ENCODE results near the gene SLC24A4. TPM values are rescaled to one million over a fixed set of nuclear protein-coding genes. Genes with fewer than 3 reads are reported as not detected.

SLC24A4 gene
- total RNA-seq, 1 experiment from 2014 or later, result not detected

DNA sequence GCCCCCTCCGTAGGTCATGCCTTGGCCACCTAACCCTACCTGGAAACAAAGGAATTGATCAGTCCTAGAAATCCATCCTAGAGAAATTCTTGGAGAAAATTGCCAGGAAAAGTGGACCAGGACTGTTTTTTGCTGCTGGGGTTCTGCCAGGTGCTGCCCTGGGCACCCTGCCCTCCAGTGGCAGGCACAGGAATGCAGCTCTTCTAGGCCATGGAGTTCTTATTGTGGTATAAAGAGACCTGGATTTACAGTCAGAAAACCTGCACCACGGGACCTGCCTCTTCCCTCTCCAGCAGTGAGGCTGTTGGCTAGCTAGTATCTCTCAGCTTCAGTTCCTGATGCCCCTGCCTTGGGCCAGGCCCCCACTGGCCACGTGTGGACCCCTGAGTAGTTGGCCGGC is 59.7 kb downstream of the SLC24A4 start:
- H3K79me2 ChIP-seq (ENCODE audit: insufficient read depth, low read length), result no peaks in the 10 kb centered on the region
- H4K20me1 ChIP-seq (ENCODE audit: insufficient read depth), result no peaks in the 10 kb centered on the region
- intact Hi-C loops (cut with micrococcal nuclease), result no loop called here
- no peaks in the 10 kb centered on the region for H3K36me3 ChIP-seq (ENCODE audit: control insufficient read depth in 1 of 2, insufficient read depth in 2 of 2, low read length in 2 of 2)
- no peaks in the 10 kb centered on the region for H3K4me1 ChIP-seq (ENCODE audit: control insufficient read depth in 1 of 2, insufficient read depth in 2 of 2, low read length in 2 of 2)
- H3K4me3 ChIP-seq (replicated peaks in 1 of 2; ENCODE audit: low read depth in 1 of 2, low read length in 2 of 2), result no peak overlapping the region
- ATAC-seq (peak; percentile 87), DNase-seq (ENCODE audit: low read depth, low spot score) (no peak)
- no TSS peak for BruUV-seq (replicated peaks)
- no peak overlapping the region for H3K9ac ChIP-seq (ENCODE audit: low read length)
- ChIA-PET RAD21 (ENCODE audit: low non-redundant PET in 1 of 2, low total read pairs in 2 of 2, uncharacterized antibody in 2 of 2, unreplicated experiment in 2 of 2) (no interaction called here), CTCF (interaction anchor here (0.7 to 1.6 kb wide), 4 partner anchors 12 to 247 kb away, joined by 3 to 4 read pairs (median 3); no protein-coding TSS in a partner anchor), POLR2A (no interaction called here)
- no peaks in the 10 kb centered on the region for H3K9me3 ChIP-seq (ENCODE audit: control insufficient read depth in 1 of 2, insufficient read depth in 1 of 2, low read depth in 1 of 2, low read length in 2 of 2)
- H2AFZ ChIP-seq (ENCODE audit: low read depth, low read length, poor library complexity, severe bottlenecking), result no peak overlapping the region
- peak; percentile 48 for TF ChIP-seq RAD21 (IDR thresholded peaks at IDR 0.05; ENCODE audit: low read depth)
- TF ChIP-seq, protein P1, sequence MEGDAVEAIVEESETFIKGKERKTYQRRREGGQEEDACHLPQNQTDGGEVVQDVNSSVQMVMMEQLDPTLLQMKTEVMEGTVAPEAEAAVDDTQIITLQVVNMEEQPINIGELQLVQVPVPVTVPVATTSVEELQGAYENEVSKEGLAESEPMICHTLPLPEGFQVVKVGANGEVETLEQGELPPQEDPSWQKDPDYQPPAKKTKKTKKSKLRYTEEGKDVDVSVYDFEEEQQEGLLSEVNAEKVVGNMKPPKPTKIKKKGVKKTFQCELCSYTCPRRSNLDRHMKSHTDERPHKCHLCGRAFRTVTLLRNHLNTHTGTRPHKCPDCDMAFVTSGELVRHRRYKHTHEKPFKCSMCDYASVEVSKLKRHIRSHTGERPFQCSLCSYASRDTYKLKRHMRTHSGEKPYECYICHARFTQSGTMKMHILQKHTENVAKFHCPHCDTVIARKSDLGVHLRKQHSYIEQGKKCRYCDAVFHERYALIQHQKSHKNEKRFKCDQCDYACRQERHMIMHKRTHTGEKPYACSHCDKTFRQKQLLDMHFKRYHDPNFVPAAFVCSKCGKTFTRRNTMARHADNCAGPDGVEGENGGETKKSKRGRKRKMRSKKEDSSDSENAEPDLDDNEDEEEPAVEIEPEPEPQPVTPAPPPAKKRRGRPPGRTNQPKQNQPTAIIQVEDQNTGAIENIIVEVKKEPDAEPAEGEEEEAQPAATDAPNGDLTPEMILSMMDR (IDR thresholded peaks at IDR 0.05 in 2 of 3, conservative IDR thresholded peaks at IDR 0.05 in 1 of 3; ENCODE audit: borderline replicate concordance in 1 of 3, insufficient read depth in 1 of 3, low read depth in 2 of 3, low read length in 2 of 3), result peak; percentile 46 to 74 (median 65); a peak in 5 of 6 replicates
- no peak for TF ChIP-seq CBX3 (IDR thresholded peaks at IDR 0.05; ENCODE audit: low read depth)
- no peaks in the 10 kb centered on the region; the same call in 1 of the 2 replicates for H3K27me3 ChIP-seq (ENCODE audit: insufficient read depth, low read length)
- no peak overlapping the region for H3K4me2 ChIP-seq (ENCODE audit: low read length)
- no peaks in the 10 kb centered on the region for H3K9me2 ChIP-seq (ENCODE audit: insufficient read depth)
- H3K27ac ChIP-seq (ENCODE audit: low read depth, low read length), result no peak overlapping the region

DNA sequence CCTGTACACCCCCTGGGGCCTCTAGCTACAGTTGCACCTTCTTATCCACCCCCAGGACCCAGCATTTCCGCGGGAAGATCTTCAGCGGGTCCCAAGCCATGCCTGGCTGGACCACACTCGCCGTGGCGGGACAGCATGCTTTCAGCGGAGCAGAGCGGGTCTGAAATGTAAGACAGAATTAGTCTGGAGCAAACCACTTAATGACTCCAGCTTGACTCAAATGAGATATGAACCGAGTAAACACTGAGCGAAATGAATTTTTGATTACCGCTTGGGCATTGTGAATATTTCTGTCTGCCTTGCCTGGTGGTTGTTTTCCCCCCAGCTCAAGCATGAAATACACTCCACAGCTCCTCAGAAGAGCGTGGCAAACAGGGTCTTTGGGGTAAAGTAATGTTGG is 60.8 kb downstream of the SLC24A4 start:
- DNase-seq (ENCODE audit: low read depth, low spot score) (no peak), ATAC-seq (no peak)
- Histone ChIP-seq H3K79me2 (ENCODE audit: insufficient read depth, low read length) (no peaks in the 10 kb centered on the region), H3K27me3 (ENCODE audit: insufficient read depth, low read length) (no peaks in the 10 kb centered on the region; the same call in 1 of the 2 replicates), H3K4me3 (replicated peaks in 1 of 2; ENCODE audit: low read depth in 1 of 2, low read length in 2 of 2) (no peak overlapping the region), H3K27ac (ENCODE audit: low read depth, low read length) (no peak overlapping the region), H3K4me1 (ENCODE audit: control insufficient read depth in 1 of 2, insufficient read depth in 2 of 2, low read length in 2 of 2) (no peaks in the 10 kb centered on the region), H3K9ac (ENCODE audit: low read length) (no peak overlapping the region), H4K20me1 (ENCODE audit: insufficient read depth) (no peaks in the 10 kb centered on the region), H3K36me3 (ENCODE audit: control insufficient read depth in 1 of 2, insufficient read depth in 2 of 2, low read length in 2 of 2) (no peaks in the 10 kb centered on the region), H3K4me2 (ENCODE audit: low read length) (no peak overlapping the region), H2AFZ (ENCODE audit: low read depth, low read length, poor library complexity, severe bottlenecking) (no peak overlapping the region), H3K9me2 (ENCODE audit: insufficient read depth) (no peaks in the 10 kb centered on the region), H3K9me3 (ENCODE audit: control insufficient read depth in 1 of 2, insufficient read depth in 1 of 2, low read depth in 1 of 2, low read length in 2 of 2) (no peaks in the 10 kb centered on the region)
- BruUV-seq (replicated peaks), result no TSS peak
- intact Hi-C loops (cut with micrococcal nuclease), result no loop called here
- ChIA-PET POLR2A (no interaction called here), CTCF (interaction anchor here (1.6 kb wide), 1 partner anchor 10 kb away, joined by 3 read pairs; no protein-coding TSS in a partner anchor), RAD21 (ENCODE audit: low non-redundant PET in 1 of 2, low total read pairs in 2 of 2, uncharacterized antibody in 2 of 2, unreplicated experiment in 2 of 2) (no interaction called here)
- TF ChIP-seq, protein P1 (IDR thresholded peaks at IDR 0.05 in 2 of 3, conservative IDR thresholded peaks at IDR 0.05 in 1 of 3; ENCODE audit: borderline replicate concordance in 1 of 3, insufficient read depth in 1 of 3, low read depth in 2 of 3, low read length in 2 of 3), result no peak
- TF ChIP-seq POLR2AphosphoS5 (IDR thresholded peaks at IDR 0.05; ENCODE audit: low read depth, low read length), result no peak
- TF ChIP-seq RAD21 (IDR thresholded peaks at IDR 0.05; ENCODE audit: low read depth), result no peak
- TF ChIP-seq CBX3 (IDR thresholded peaks at IDR 0.05; ENCODE audit: low read depth), result no peak
- TF ChIP-seq, protein P2, sequence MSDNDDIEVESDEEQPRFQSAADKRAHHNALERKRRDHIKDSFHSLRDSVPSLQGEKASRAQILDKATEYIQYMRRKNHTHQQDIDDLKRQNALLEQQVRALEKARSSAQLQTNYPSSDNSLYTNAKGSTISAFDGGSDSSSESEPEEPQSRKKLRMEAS (IDR thresholded peaks at IDR 0.05), result no peak
- TF ChIP-seq SP1 (IDR thresholded peaks at IDR 0.05; ENCODE audit: low read depth), result no peak
- TF ChIP-seq EZH2 (IDR thresholded peaks at IDR 0.05), result no peak
- no peak for TF ChIP-seq POLR2A (IDR thresholded peaks at IDR 0.05; ENCODE audit: borderline replicate concordance, extremely low read depth, insufficient read depth, insufficient read length)
- TF ChIP-seq FOSL1 (IDR thresholded peaks at IDR 0.05; ENCODE audit: low read depth), result no peak
